Measurements from ENCODE around the gene RAB11A.

Gene RAB11A

DNA sequence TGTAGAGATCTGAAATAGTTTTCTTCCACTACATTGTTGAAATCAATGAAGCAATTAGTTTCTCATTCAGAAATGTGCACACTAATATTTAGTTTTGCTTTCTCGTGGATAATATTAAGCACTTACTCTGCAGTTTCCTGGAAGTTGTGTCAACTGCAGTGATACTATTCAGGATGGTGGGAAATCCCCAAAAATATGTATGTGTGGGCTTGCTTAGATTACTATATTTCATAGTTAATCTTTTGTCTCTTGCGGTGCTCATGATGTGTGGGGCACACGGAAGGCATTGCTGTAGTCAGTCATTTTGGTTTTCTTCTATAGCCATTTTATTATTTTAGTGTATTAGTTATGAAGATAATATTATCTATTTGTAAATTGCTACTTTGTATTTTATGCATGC, 19.7 kb downstream of the RAB11A start:
- DNase-seq: no peak

DNA sequence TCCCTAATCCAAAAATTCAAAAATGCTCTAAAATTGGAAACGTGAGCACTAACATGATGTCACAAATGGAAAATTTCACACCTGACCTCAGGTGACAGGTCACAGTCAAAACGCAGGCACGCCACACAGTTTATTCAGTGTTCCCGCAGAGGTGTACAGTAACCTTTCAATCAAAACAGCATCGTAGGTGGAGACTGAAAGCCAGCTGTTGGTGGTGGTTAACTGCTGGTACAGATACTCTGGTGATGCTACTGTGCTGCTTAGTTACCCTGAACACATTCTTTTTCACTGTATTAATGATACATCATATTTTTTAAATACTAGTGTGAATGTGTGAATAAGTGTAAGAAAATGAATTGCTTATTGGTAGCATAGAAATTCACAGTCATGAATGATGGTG, 23.8 kb downstream of the RAB11A start:
- DNase-seq: no peak

DNA sequence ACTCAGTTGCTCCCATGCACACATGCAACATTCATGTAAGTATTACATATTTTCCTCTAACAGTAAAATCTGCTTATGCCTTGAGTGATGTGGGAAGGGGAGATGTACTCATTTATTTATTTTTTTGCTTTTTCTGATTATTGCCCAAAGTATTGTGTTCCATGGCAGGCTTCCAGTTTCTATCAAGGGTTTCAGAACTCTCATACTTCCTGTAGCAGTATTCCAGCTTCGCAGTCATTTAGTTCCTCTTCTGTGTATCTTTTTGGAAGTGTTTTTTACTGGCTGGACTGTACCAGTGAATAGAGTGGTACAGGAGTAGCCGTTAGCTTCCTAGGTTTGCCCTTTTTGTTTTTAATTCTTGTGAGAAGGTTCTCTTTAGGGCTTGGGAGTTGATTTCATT, 26.9 kb downstream of the RAB11A start:
- DNase-seq: no peak

DNA sequence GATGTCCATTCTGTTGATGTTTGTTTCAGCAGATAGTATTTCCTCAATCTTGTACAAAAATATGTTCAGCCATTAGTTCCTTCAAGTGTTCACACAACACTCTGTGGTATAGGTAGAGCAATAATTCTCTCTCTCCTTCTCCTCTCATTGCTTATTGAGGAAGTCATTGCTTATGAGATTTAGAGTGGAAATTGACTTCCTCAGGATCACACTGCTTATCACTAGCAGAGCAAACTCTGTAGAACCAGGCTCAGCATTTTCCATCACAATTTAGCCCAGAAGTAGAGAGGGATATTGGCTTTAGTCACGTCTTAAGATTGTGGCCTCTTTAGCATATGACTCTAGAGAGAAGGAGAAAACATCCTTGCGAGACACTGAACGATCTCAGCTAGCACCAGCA, 31.2 kb downstream of the RAB11A start:
- DNase-seq: no peak

DNA sequence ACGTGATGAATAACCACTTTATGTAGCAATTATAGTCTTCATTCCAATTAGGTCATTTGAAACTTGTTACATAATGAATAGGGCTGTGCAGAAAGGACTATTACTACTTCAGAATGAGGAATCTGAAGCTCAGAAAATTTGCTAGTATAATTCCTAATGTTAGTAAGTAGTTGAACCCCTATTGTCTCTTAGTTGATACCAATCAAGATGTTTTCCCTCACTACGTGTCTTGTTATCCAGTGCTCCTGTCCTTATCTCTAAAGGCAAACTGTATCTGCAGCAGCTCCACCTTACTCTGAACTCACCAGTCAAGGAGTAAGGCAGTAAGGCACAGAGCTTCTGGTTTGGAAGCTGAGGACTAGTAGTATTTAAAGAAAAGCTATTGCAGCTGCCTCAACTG, 32.0 kb downstream of the RAB11A start:
- no peak for DNase-seq

DNA sequence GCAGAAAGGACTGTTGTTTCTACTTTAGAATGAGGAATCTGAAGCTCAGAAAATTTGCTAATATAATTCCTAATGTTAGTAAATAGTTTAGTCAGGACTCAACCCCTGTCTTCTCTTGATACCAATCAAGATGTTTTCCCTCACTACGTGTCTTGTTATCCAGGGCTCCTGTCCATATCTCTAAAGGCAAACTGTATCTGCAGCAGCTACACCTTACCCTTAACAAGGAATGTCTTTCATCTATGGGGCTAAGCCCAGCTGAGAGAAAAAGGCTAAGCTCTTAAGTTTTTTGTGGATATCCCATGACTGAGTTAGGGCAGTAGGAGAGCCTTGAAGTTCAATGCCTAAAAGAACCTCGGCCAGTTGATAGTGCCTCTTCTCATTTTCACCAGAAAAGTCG, 32.5 kb downstream of the RAB11A start:
- DNase-seq: no peak

DNA sequence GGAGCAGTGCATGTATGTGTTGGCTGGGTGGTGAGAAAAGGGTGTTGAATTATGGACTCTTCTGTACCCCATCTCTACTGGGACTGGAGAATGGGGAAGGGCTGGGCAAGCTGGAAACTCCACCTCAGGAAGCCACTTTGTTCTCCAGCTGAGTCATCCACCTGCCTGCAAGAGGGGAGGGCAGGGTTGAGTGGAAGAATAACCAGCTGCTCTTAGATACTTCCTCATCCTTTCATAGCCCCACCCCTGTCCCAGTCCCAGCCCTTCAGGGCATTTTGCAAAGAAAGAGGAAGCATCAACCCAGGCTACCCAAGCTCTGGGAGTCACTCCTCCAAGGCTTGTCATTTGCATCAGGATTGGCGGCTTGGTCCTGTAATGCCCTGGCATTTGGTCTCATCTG, 33.1 kb downstream of the RAB11A start:
- DNase-seq: no peak

DNA sequence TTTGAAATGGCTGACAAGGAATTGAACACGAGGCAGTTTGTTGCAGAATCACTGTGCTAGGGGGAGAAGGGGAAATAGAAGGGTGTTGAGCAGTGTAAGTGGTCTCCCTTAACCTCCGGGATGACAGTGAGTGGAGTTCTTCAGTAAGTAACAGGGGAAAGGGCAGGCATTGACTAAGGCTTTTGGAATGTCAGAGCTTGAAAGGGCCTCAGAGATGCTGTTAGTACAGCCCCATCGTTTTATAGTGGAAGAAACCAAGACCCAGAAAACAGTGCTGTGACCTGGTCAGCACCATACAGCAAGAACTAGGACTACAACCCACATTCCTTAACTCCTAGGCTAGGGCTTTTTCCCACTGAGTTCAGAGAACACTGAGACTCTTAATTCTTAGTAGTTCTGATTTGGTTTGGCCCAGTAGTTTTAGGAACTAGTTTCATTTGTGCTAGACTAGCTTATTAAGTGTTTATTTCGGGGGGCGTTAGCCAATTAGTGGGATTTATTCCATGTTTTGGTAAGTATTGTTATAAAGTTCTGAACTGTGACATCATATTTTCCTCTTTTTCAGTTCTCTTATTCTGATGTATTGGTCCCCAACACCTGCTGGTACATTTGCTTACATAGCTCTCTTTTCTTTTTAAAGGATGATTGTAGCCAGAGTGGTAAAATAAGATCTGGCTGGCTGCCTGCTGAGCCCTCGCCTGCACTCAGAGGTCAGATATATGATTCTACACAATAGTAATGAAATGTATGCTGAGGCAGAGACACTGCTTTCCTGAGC, 34.2 kb downstream of the RAB11A start:
- DNase-seq: peak; percentile 38

DNA sequence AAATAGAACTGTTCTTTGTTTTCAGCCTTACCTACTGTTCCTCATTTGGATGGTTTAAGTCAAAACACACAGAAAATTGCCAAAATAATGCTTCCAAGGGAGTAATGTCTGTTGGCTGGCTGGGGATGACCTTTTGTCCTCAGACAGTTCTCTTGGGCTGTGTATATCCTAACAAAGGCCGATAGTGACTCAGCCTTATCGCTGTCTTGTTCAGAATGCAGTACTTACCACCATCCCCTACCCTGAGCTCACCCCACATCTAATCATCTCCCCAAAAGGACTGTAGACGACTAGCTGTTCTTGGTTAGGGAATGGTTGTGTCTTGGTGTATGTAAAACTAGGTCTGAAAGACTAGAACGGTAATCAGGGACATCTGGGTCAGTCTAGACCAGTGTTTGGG, 35.0 kb downstream of the RAB11A start:
- DNase-seq: no peak

DNA sequence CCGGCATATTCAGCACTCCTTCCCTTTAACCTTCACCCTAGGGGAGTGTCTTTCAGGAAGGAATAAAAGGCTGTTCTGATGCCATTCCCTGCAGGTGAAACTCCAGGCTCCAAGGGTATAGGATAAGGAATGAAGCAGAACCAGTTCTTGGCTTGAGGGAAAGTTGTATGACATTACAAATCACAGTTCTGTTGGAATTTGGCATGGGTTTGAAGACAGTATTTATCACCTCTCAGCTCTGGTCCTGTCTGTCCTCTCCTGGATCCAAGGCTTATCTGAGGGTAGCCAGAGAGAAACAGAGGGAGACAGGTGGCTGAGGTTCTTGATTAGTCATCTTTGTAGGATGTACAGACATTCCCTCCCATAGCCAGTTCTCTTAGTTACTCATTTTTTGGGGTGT, 37.1 kb downstream of the RAB11A start:
- DNase-seq: no peak

DNA sequence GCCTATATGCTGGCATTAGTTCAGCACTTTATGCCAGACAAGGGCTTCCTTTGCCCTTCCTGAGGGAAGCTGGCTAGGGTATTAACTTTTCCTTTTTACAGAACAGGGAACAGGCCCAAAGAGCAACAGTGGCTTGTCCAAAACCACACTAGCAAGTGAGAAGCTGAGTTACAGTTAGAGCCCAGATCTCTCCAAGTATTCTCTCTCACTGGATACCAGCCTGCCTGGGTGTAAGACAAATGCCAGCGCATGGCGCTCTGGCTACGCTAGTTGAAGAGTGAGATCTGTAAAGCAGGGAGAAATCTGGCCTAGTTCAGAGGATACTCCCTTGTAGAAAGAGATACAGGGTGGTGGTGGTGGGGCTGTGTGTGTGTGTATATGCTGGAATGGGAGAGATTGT, 38.4 kb downstream of the RAB11A start:
- no peak for DNase-seq

DNA sequence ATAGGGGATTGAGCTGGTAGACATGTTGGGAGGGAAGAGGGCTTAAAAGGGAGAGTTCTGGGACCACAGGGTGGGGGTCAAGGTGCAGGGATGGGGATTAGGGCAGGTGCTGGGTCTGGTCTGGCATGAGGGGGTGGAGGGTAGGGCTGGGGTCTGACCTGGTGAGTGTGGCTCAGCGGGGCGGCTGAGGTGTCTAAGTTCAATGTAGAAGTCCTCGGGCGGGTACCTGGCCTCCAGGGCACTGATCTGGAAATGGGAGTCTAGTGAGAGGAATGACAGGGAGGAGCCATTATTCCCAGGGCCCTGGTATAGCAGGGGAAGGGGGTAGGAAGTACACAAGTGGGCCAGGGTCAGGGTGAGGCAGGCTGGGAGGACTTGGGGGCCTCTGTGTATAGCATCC, 39.6 kb downstream of the RAB11A start:
- no peak for DNase-seq

DNA sequence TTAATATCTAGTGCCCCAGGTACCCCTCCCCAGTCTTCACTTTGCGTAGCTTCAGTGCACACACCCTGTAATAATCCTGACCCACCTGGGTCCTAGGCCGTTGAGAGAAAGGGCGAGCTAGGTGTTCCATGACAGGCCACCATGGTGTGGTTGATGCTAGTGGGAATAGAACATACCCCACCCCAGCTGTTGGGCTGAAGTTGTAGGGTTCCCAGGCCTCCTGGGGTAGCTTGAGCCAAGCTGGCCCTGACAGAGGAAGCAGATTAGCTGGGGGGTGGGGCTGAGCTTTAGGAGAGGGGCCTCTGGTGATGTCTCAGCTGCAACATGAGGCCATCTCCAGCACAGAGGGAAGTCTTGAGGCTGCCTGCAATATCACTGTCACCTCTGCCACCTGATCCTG, 40.5 kb downstream of the RAB11A start:
- DNase-seq: no peak

DNA sequence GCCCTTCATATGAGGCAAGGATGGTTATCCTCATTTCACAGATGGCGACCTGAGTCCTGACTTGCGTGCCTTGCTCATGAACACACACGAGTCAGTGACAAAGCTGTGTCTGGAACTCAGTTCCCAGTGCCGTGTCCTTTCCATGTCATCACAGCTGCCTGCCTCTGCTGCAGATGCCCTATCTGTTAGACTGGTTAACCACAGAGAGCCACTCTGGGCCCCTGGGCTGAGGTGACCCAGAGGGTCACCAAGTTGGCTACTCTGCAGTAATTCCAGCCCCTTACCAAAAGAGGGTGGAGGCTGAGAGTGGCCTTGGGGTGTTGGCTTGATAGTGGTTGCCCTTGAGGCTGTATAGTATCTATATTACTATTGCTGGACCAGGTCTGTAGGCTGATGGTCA, 41.0 kb downstream of the RAB11A start:
- DNase-seq: no peak

DNA sequence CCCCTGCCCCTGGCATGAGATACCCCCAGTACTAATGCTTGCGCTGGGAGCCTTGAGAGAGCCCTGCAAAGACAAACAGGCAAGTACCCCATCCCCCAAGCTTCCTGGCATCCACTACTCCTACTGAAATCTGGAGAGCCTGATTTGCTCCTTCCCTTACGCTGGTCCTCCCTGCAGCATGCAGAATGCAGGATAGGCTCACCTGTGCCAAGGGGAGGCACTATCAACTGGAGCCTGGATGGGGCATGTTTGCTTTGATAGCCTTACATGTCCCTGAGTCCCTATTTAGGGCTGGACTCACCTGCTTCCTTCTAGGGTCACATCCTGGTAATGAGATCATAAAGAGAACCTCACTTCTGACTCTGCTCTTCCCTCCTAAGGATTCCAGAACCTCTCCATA, 42.9 kb downstream of the RAB11A start:
- no peak for DNase-seq

DNA sequence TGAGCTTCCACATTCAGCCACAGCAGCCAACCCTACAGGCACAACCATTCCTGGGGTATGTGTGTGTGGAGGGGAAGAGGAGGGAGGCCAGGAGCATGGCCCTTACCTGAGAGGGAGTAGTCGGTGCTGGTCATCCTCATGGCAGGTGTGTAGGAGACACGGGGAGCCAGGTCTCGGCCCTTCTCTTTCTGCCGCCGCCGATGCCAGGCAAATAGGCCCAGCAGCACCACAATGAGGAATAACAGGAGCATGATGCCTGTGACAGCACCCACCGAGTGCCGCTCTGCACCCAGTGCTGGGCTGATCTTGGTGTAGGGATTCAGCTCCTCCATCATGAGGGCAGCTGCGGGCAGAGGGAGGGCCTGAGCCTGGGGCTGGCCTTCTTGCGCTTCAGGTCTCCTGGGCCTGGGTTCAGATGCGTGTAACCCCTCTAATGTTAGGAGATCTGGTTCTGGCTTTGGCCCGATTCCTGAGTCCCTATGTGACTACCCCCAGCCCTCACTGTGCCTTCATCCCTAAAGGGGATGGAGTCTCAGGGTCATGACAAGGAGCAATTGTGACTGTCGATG, 44.4 kb downstream of the RAB11A start:
- no peak for DNase-seq

DNA sequence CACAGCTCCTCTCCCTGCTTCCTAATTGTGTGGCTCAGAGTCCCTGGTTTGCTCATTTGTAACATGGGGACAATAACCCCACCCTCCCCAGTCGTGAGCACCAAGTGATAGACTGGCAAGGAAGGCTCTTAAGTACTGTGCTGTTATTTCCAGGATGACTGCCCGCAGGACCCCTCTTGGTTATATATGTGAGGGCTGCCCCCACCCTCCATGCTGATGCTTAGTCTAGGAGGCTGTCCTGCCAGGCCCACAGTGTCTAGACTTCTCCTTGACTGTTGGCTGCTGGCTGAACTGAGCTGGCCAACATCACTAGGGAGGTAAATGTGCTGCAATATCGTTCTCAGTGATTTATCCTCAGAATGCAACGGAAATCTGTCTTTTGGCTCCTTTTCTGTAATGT, 45.1 kb downstream of the RAB11A start:
- no peak for DNase-seq

DNA sequence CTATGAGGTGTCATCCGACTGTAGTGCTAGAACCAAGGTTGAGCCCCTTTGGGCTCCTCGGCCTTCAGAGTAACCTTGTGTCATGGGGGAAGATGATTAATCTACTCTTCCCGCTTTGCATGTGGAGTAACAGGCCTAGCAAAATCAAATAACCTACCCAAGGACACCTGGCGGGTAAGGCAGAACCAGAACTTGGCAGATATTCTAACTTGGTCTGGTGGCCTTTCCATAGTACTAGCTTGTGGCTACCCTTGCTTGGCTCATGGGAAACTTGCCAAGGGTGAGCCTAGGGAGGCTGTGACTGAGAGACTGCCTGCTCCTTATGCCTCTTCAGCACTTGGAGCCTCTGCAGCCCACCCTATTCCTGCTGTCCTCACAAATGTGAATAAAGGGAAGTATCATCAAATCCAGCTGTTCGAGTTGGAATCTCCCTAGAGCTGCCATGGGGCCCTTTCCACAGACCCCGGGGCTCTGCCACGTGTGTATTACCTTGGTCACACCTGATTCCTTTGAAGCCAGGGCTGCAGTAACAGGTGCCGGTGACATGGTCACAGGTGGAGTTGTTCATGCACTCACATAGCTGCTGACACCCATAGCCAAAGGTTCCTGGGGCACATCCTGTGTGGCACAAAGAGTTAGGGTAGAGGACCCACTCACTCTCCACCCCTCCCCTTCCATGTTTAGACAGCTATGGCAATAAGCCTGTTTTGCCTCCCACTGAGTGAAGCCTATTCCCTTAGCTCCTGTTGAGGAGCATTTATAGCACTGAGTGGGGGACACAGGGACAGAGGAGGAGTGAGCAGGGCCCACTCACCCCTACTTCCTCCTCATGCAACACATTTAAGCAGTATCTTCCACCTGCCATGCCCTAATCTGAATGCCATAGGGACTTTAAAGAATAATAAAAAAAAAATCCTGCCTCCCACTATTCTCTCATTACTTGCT, 46.0 kb downstream of the RAB11A start:
- DNase-seq: no peak

DNA sequence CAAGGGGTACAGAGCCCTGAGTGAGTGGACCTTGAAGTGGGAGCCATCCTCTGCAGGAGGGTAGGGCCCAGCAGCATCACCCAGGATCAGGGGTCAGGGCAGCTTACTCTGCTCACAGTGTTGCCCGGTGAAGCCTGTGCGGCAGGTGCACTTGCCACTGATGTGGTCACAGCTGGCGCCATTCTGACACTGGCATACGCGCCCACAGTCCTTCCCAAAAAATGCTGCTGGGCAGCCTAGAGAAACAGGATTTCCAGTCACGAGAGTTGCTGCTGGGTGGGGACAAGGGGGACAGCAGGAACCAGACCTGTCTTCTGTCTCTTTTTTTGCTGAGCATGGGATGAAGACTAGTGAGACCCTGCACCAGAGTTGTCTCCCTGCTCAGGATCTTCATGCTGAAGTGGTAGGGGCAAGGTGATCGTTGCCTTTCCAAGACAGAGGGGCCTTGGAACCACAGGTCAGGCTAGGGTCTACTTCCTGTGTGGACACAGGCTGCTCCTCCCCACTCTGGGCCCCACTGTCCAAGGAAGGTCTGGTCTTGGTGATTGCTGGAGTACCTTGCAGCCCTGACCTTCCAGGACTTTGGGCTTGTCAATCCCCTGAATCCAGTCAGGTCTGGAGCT, 46.9 kb downstream of the RAB11A start:
- no peak for DNase-seq

DNA sequence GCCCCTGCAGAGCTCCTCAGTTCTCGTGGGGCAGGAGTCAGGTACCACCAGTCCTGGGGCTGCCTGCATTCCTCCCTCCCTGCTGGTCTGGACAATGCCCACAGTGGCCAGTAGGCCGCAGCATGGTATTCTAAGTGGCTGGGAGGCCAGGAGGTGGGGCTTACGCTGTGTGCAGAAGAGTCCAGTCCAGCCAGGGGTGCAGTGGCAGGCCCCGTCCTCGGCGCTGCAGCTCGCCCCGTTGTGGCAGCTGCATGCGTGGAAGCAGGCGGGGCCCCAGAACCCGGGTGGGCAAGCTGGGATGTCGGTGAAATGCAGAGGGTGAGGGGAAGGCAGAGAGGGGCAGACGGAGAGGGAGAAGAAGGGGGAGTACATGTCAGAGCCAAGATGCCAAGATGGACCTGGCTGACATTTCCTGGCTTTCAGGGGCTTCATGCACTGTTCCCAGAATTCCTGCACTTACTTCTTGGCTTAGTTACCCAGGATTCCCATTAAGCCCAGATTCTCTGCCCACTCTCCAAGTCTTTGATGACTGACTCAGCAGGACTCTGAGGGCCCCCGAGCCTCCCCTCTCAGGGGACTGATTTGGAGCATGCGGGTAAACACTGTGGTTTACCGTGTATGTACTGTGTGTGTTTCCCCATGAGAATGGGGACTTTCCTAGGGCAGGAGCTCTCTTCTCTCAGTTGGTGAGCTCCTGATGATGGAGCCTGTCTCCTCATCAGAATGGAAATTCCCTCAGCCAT, 47.5 kb downstream of the RAB11A start:
- DNase-seq: peak; percentile 65

DNA sequence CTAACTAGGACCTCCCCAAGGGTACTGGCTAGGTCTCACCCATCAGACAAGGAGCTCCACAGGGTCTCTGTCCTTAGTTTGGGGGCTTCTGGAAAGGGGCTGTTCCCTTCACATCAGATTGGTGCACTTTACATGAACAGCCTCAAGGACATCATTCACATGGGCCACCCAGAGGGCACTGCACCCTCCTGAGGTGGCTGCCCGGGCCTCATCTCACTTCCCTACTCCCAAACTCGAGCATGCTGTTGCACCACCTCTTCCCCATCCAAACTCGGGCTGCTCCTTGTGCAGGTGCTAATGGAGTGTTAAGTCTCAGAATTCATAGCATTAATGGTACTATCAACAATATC, 48.1 kb downstream of the RAB11A start:
- no peak for DNase-seq

DNA sequence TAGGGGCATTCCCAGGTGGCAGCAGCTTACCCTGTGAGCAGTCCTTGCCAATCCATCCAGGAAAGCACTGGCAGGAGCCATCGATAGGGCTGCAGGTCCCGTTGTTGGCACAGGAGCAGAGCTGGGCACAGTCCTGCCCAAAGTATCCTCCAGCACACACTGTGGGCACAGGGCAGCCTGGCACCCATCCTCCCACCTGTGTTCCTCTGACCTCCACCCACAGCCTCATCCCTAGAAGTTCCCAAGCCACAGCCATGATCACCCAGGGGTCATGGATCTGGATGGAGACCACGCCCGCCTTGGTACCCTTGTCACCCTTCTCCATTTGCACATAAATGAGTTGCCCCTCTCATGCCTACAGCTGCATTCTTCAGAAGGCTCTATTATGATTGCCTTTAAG, 48.6 kb downstream of the RAB11A start:
- DNase-seq: no peak

DNA sequence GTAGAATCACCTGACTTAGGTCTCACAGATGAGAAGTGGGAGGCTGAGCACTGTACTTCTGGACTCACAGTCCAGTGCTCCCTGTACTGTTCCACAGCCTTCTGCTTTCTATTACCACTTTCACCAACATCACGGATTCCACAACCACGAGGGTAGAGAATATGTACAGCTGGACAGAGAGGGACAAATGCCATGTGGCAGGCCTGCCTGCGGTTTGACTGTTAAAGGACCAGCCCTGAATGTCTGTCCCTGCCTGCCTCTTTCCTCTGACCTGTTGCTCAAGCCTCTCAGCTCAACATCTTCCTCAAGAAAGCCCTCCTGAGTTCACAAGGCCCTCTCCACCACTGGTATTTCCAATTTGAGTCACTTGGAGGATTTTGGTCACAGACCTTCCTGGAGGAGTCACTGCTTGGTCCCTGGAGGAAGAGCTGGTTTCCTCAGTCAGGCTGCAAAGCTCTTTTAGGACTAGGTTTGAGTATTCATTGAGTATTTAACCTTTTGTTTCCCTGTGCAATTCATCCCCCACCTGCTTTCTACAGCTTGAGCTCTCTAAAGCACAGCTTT, 49.1 kb downstream of the RAB11A start:
- no peak for DNase-seq

All from fibroblast of skin of right biceps (primary cell).